Kidney epithelial cell (primary cell): Measurements from ENCODE around the gene KRTAP3-3. TPM values are rescaled to one million over a fixed set of nuclear protein-coding genes. Genes with fewer than 3 reads are reported as not detected.

Experiments
- DNase-seq: peaks from one replicate; pipeline ENCODE4 v3.0.0-alpha.2; 2010; ENCODE audit warnings: low read depth
- H3K27me3 ChIP-seq: 2 replicates; pipeline ENCODE4 v1.6.0; 2011; ENCODE audit warnings: low read length; ENCODE audit not compliant: control insufficient read depth, insufficient read depth
- H3K36me3 ChIP-seq: 2 replicates; pipeline ENCODE4 v1.5.1; 2011; ENCODE audit warnings: low read length; ENCODE audit not compliant: control insufficient read depth, insufficient read depth
- H3K4me3 ChIP-seq: 2 replicates; pipeline ENCODE4 v1.5.1; 2011; ENCODE audit warnings: low read depth, mild to moderate bottlenecking, control low read depth, low read length
- CTCF ChIP-seq: IDR thresholded peaks from 2 replicates; pipeline ENCODE4 v1.5.1; 2011; ENCODE audit warnings: mild to moderate bottlenecking, moderate library complexity, low read length, control low read depth, inconsistent platforms; ENCODE audit not compliant: insufficient read depth, poor library complexity, severe bottlenecking
- total RNA-seq: library from RNA; depleted of rRNA; stranded (reverse); fragments of >200 nt; gene quantifications from 2 replicates; pipeline ENCODE4 v1.2.3, GENCODE V29; 2015

The KRTAP3-3 gene
- total RNA-seq, 1 donor from 2014 or later = not detected

GRCh38 chr17:41016578-41017215 is 22.7 kb upstream of the KRTAP3-3 start:
- no peak for DNase-seq
- H3K36me3 ChIP-seq = no peaks in the 10 kb centered on the region
- no peaks in the 10 kb centered on the region for H3K27me3 ChIP-seq
- no peak overlapping the region for H3K4me3 ChIP-seq
- TF ChIP-seq CTCF = no peak

GRCh38 chr17:41015454-41015853 is 21.5 kb upstream of the KRTAP3-3 start:
- no peak for TF ChIP-seq CTCF
- Histone ChIP-seq H3K27me3 (no peaks in the 10 kb centered on the region), H3K4me3 (no peak overlapping the region)

GRCh38 chr17:41013606-41014005 is 19.6 kb upstream of the KRTAP3-3 start:
- no peak for DNase-seq
- Histone ChIP-seq H3K4me3 (no peak overlapping the region), H3K27me3 (no peaks in the 10 kb centered on the region), H3K36me3 (no peaks in the 10 kb centered on the region)
- TF ChIP-seq CTCF = no peak

More at GRCh38 chr17:41015454-41015853, 21.5 kb upstream of the KRTAP3-3 start:
- DNase-seq = no peak
- H3K36me3 ChIP-seq = no peaks in the 10 kb centered on the region

GRCh38 chr17:41013181-41013580 is 19.2 kb upstream of the KRTAP3-3 start:
- DNase-seq = no peak
- TF ChIP-seq CTCF = no peak
- no peaks in the 10 kb centered on the region for H3K27me3 ChIP-seq
- H3K36me3 ChIP-seq = no peaks in the 10 kb centered on the region
- H3K4me3 ChIP-seq = no peak overlapping the region

GRCh38 chr17:41012326-41013120 is 18.6 kb upstream of the KRTAP3-3 start:
- no peak for DNase-seq
- no peaks in the 10 kb centered on the region for H3K27me3 ChIP-seq
- no peak overlapping the region for H3K4me3 ChIP-seq
- no peaks in the 10 kb centered on the region for H3K36me3 ChIP-seq
- no peak for TF ChIP-seq CTCF

- no peak overlapping the region for H3K4me3 ChIP-seq
- no peaks in the 10 kb centered on the region for H3K27me3 ChIP-seq
- H3K36me3 ChIP-seq = no peaks in the 10 kb centered on the region
- TF ChIP-seq CTCF = no peak
- no peak for DNase-seq
Observed at GRCh38 chr17:41010441-41010840, 16.5 kb upstream of the KRTAP3-3 start.
